GM19238 (cell line): ENCODE data around the gene RSRC1.
"Not testable (repeated sequence)": the region's sequence is repeated elsewhere in the genome, so short reads cannot be mapped to it uniquely, and the experiment has no call there.

ENCODE experiments used
- DNase-seq: peaks from one replicate; pipeline ENCODE4 v3.0.0; 2011; ENCODE audit warnings: low spot score; ENCODE audit not compliant: insufficient read length

The RSRC1 gene

GRCh38 chr3:158220575-158220974 lies 110.7 kb downstream of the RSRC1 start:
- DNase-seq, result no peak

GRCh38 chr3:158221426-158221825 lies 111.5 kb downstream of the RSRC1 start:
- DNase-seq, result no peak

- DNase-seq, result no peak
Measured at GRCh38 chr3:158226429-158226828, 116.5 kb downstream of the RSRC1 start.

DNA sequence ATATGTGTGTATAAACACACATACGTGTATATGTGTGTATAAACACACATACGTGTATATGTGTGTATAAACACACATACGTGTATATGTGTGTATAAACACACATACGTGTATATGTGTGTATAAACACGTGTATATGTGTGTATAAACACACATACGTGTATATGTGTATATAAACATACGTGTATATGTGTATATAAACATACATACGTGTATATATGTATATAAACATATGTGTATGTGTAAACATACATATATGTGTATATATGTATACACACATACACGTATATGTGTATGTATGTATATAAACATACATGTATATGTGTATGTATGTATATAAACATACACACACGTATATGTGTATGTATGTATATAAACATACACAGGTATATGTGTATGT lies 119.1 kb downstream of the RSRC1 start:
- not testable (repeated sequence) for DNase-seq

- no peak for DNase-seq
Measured at GRCh38 chr3:158233791-158234190, 123.9 kb downstream of the RSRC1 start.

GRCh38 chr3:158244274-158244673 lies 134.4 kb downstream of the RSRC1 start:
- DNase-seq, result no peak

- DNase-seq, result no peak
Measured at GRCh38 chr3:158247288-158247687, 137.4 kb downstream of the RSRC1 start.

DNA sequence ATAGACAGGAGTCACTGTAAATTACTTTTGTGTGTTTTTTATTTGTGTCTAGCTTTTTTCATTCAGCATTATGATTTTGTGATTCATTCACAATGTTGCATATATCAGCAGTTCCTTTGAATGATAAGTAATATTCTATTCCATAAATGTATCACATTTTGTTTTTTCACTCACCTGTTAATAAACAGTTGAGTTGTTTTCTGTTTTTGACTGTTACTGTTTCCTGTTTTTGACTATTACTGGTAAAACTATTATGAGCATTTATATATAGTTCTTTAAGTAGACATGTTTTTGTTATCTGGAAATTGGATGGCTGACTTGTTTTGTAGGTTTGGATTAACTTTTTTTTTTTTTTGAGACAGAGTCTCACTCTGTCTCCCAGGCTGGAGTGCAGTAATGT lies 138.4 kb downstream of the RSRC1 start:
- DNase-seq, result no peak

GRCh38 chr3:158249183-158249582 lies 139.3 kb downstream of the RSRC1 start:
- DNase-seq, result no peak

DNA sequence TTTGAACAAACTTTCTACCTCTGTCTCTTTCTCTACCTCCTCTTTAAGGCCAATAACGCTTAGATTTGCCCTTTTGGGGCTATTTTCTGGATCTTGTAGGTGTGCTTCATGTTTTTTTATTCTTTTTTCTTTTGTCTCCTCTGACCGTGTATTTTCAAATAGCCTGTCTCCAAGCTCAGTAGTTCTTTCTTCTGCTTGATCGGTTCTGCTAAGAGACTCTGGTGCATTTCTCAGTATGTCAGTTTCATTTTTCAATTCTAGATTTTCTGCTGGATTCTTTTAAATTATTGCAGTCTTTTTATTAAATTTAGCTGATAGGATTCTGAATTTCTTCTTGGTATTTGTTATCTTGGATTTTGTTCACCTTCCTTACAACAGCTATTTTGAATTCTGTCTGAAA lies 148.7 kb downstream of the RSRC1 start:
- no peak for DNase-seq

DNA sequence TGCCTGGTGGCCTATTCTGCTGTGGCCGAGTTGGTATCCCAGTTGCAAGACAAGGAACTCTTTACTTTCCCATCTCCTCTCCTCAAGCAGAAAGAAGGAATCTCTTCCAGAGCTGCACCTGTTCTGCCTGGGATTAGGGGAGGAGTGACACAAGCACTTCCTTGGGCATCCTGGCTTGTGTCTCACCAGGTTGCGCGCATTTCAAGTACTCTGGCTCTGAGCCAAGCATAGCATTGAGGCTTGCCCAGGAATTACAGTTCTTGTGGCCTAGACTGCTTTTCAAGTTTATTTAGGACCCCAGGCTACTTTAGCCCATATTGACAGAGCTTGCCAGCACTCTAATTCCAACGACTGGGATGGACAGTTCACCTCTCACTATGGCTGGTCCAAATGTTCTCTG lies 150.5 kb downstream of the RSRC1 start:
- no peak for DNase-seq

- no peak for DNase-seq
Measured at GRCh38 chr3:158261371-158261991, 151.6 kb downstream of the RSRC1 start.

GRCh38 chr3:158264894-158265293 lies 155.0 kb downstream of the RSRC1 start:
- no peak for DNase-seq

- DNase-seq, result no peak
Measured at GRCh38 chr3:158267015-158267414, 157.1 kb downstream of the RSRC1 start.

DNA sequence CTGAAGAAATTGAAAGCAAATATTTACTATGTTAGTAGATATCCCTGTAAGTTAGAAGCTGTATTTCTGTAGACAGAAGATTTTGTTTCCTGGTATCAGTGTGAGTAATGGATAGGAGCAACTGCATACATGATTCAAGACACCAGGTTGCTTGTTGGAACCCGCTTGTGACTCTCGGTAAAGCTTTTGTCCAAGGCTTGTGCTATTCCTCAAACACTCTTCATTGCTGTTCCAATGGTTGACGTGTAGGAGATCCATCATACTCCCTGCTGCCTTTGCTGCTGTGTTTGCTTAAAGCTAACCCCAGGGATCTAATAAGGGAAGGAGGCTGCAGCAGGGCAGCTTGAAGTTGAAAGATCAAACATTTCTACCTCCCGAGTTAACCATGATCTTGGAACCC lies 160.1 kb downstream of the RSRC1 start:
- no peak for DNase-seq

- no peak for DNase-seq
Measured at GRCh38 chr3:158272081-158272480, 162.2 kb downstream of the RSRC1 start.

DNA sequence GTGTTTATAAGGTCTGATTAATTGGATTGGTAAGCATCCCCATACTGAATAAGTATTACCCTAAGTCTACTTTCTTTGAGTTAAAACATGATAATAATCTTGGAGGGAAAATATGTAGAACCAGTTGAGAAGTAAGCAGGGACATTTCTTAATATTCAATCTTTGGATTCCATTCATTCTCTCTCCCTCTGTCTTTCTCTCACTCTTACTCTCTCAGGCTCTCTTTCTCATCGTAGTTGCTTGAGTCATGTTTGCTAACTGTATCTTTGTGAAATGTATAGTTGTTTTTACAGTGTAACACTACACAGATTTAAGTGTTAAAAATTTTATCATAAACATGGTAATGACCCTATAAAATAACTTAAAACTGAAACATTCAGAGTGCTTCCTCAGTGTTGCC lies 163.8 kb downstream of the RSRC1 start:
- no peak for DNase-seq

- no peak for DNase-seq
Measured at GRCh38 chr3:158278187-158278586, 168.3 kb downstream of the RSRC1 start.

- DNase-seq, result no peak
Measured at GRCh38 chr3:158279609-158280008, 169.7 kb downstream of the RSRC1 start.

- no peak for DNase-seq
Measured at GRCh38 chr3:158295771-158296170, 185.9 kb downstream of the RSRC1 start.

GRCh38 chr3:158297940-158298339 lies 188.1 kb downstream of the RSRC1 start:
- DNase-seq, result no peak

GRCh38 chr3:158308236-158308928 lies 198.5 kb downstream of the RSRC1 start:
- DNase-seq, result no peak

GRCh38 chr3:158312560-158313141 lies 202.8 kb downstream of the RSRC1 start:
- no peak for DNase-seq
